Measurements from ENCODE around the gene ABCA6. TPM values are rescaled to one million over a fixed set of nuclear protein-coding genes. Genes with fewer than 3 reads are reported as not detected.

ABCA6 gene
- total RNA-seq, 2 experiments from 2014 or later = 0.08 TPM

- CTCF ChIA-PET = no interaction called here
Measured at GRCh38 chr17:69123626-69124025, 18.1 kb downstream of the ABCA6 start.

GRCh38 chr17:69122065-69122464, 19.6 kb downstream of the ABCA6 start:
- no peaks in the 10 kb centered on the region for H3K4me1 Mint-ChIP-seq (ENCODE audit: low read depth)
- no peak overlapping the region for H3K27ac Mint-ChIP-seq
- H3K9me3 Mint-ChIP-seq (ENCODE audit: insufficient read depth) = no peaks in the 10 kb centered on the region
- no peaks in the 10 kb centered on the region for H3K27me3 Mint-ChIP-seq (ENCODE audit: low read depth)
- ATAC-seq = no peak
- CTCF ChIA-PET = no interaction called here
- DNase-seq = no peak
- no peaks in the 10 kb centered on the region for H3K36me3 Mint-ChIP-seq (ENCODE audit: low read depth)
- POLR2A ChIA-PET = no interaction called here
- no peak overlapping the region for H3K4me3 Mint-ChIP-seq

More at GRCh38 chr17:69123626-69124025, 18.1 kb downstream of the ABCA6 start:
- Mint-ChIP-seq H3K27ac (no peak overlapping the region), H3K36me3 (ENCODE audit: low read depth) (no peaks in the 10 kb centered on the region), H3K4me1 (ENCODE audit: low read depth) (no peaks in the 10 kb centered on the region), H3K27me3 (ENCODE audit: low read depth) (no peaks in the 10 kb centered on the region), H3K9me3 (ENCODE audit: insufficient read depth) (no peaks in the 10 kb centered on the region), H3K4me3 (no peak overlapping the region)
- POLR2A ChIA-PET = no interaction called here
- no peak for ATAC-seq
- DNase-seq = no peak

- Mint-ChIP-seq H3K27me3 (ENCODE audit: low read depth) (no peaks in the 10 kb centered on the region), H3K36me3 (ENCODE audit: low read depth) (no peaks in the 10 kb centered on the region), H3K9me3 (ENCODE audit: insufficient read depth) (no peaks in the 10 kb centered on the region), H3K27ac (no peak overlapping the region), H3K4me1 (ENCODE audit: low read depth) (no peaks in the 10 kb centered on the region), H3K4me3 (no peak overlapping the region)
- ATAC-seq (no peak), DNase-seq (no peak)
- ChIA-PET CTCF (no interaction called here), POLR2A (no interaction called here)
Measured at GRCh38 chr17:69117855-69118784, 23.6 kb downstream of the ABCA6 start.

GRCh38 chr17:69111794-69112193, 29.9 kb downstream of the ABCA6 start:
- Mint-ChIP-seq H3K4me1 (ENCODE audit: low read depth) (no peaks in the 10 kb centered on the region), H3K27ac (no peak overlapping the region), H3K36me3 (ENCODE audit: low read depth) (no peaks in the 10 kb centered on the region), H3K4me3 (no peak overlapping the region), H3K27me3 (ENCODE audit: low read depth) (no peaks in the 10 kb centered on the region), H3K9me3 (ENCODE audit: insufficient read depth) (no peaks in the 10 kb centered on the region)
- CTCF ChIA-PET = no interaction called here
- POLR2A ChIA-PET = no interaction called here
- no peak for DNase-seq
- no peak for ATAC-seq

- CTCF ChIA-PET = no interaction called here
- ATAC-seq = no peak
- Mint-ChIP-seq H3K27me3 (ENCODE audit: low read depth) (no peaks in the 10 kb centered on the region), H3K36me3 (ENCODE audit: low read depth) (no peaks in the 10 kb centered on the region), H3K9me3 (ENCODE audit: insufficient read depth) (no peaks in the 10 kb centered on the region), H3K4me1 (ENCODE audit: low read depth) (no peaks in the 10 kb centered on the region), H3K27ac (no peak overlapping the region), H3K4me3 (no peak overlapping the region)
- POLR2A ChIA-PET = no interaction called here
- no peak for DNase-seq
Measured at GRCh38 chr17:69105907-69106730, 35.6 kb downstream of the ABCA6 start.

GRCh38 chr17:69103557-69104233, 38.0 kb downstream of the ABCA6 start:
- Mint-ChIP-seq H3K27ac (no peak overlapping the region), H3K9me3 (ENCODE audit: insufficient read depth) (no peaks in the 10 kb centered on the region), H3K36me3 (ENCODE audit: low read depth) (no peaks in the 10 kb centered on the region), H3K4me3 (no peak overlapping the region), H3K4me1 (ENCODE audit: low read depth) (no peaks in the 10 kb centered on the region), H3K27me3 (ENCODE audit: low read depth) (no peaks in the 10 kb centered on the region)
- POLR2A ChIA-PET = interaction anchor here (0.6 kb wide), 1 partner anchor 27 kb away, joined by 4 read pairs; no protein-coding TSS in a partner anchor
- CTCF ChIA-PET = no interaction called here
- no peak for ATAC-seq
- DNase-seq = no peak

- ChIA-PET CTCF (no interaction called here), POLR2A (no interaction called here)
- no peak for DNase-seq
- Mint-ChIP-seq H3K36me3 (ENCODE audit: low read depth) (no peaks in the 10 kb centered on the region), H3K4me3 (no peak overlapping the region), H3K9me3 (ENCODE audit: insufficient read depth) (no peaks in the 10 kb centered on the region), H3K4me1 (ENCODE audit: low read depth) (no peaks in the 10 kb centered on the region), H3K27ac (no peak overlapping the region), H3K27me3 (ENCODE audit: low read depth) (no peaks in the 10 kb centered on the region)
- no peak for ATAC-seq
Measured at GRCh38 chr17:69098625-69099024, 43.1 kb downstream of the ABCA6 start.

- Mint-ChIP-seq H3K4me3 (no peak overlapping the region), H3K27me3 (ENCODE audit: low read depth) (no peaks in the 10 kb centered on the region), H3K4me1 (ENCODE audit: low read depth) (no peaks in the 10 kb centered on the region), H3K9me3 (ENCODE audit: insufficient read depth) (no peaks in the 10 kb centered on the region), H3K36me3 (ENCODE audit: low read depth) (no peaks in the 10 kb centered on the region), H3K27ac (no peak overlapping the region)
- ATAC-seq = no peak
- ChIA-PET CTCF (no interaction called here), POLR2A (no interaction called here)
- DNase-seq = no peak
Measured at GRCh38 chr17:69096541-69096940, 45.2 kb downstream of the ABCA6 start.

- Mint-ChIP-seq H3K36me3 (ENCODE audit: low read depth) (no peaks in the 10 kb centered on the region), H3K4me3 (no peak overlapping the region), H3K4me1 (ENCODE audit: low read depth) (no peaks in the 10 kb centered on the region), H3K27ac (no peak overlapping the region), H3K27me3 (ENCODE audit: low read depth) (peaks cover 2% of the 10 kb centered on the region), H3K9me3 (ENCODE audit: insufficient read depth) (no peaks in the 10 kb centered on the region)
- ChIA-PET POLR2A (no interaction called here), CTCF (no interaction called here)
- ATAC-seq (no peak), DNase-seq (no peak)
Measured at GRCh38 chr17:69093995-69094394, 47.7 kb downstream of the ABCA6 start.

- Mint-ChIP-seq H3K36me3 (ENCODE audit: low read depth) (no peaks in the 10 kb centered on the region), H3K4me1 (ENCODE audit: low read depth) (no peaks in the 10 kb centered on the region), H3K9me3 (ENCODE audit: insufficient read depth) (no peaks in the 10 kb centered on the region), H3K27ac (no peak overlapping the region), H3K27me3 (ENCODE audit: low read depth) (peaks cover 2% of the 10 kb centered on the region), H3K4me3 (no peak overlapping the region)
- ChIA-PET POLR2A (no interaction called here), CTCF (no interaction called here)
- no peak for ATAC-seq
- DNase-seq = no peak
Measured at GRCh38 chr17:69093279-69093789, 48.4 kb downstream of the ABCA6 start.

GRCh38 chr17:69090365-69090764, 51.3 kb downstream of the ABCA6 start:
- H3K36me3 Mint-ChIP-seq (ENCODE audit: low read depth) = no peaks in the 10 kb centered on the region
- no peaks in the 10 kb centered on the region for H3K9me3 Mint-ChIP-seq (ENCODE audit: insufficient read depth)
- no peak overlapping the region for H3K27ac Mint-ChIP-seq
- ATAC-seq = no peak
- ChIA-PET CTCF (no interaction called here), POLR2A (no interaction called here)
- H3K27me3 Mint-ChIP-seq (ENCODE audit: low read depth) = peaks cover 2% of the 10 kb centered on the region
- H3K4me1 Mint-ChIP-seq (ENCODE audit: low read depth) = no peaks in the 10 kb centered on the region
- no peak for DNase-seq
- H3K4me3 Mint-ChIP-seq = no peak overlapping the region
